IMR-90 (cell line): ENCODE data around the gene SPSB4. TPM values are rescaled to one million over a fixed set of nuclear protein-coding genes. Genes with fewer than 3 reads are reported as not detected.

ENCODE experiments used
- ATAC-seq: fragments of 200-7000 bp; cut with Tn5 transposase; 2 replicates; pipeline ENCODE4 v1.9.1; 2020; ENCODE audit warnings: low read depth, mild to moderate bottlenecking, moderate library complexity
- BruUV-seq: library from RNA; stranded (reverse); fragments of 400-500 nt; replicated peaks from 2 replicates; lab custom pipeline; 2021; lab: Mats Ljungman, UMichigan
- CTCF ChIA-PET: fragments of 300-600 bp; formaldehyde crosslinking; extraction: SDS; loops from one replicate; lab custom pipeline; 2021; ENCODE audit warnings: antibody characterized with exemption; lab: Yijun Ruan, JAX
- POLR2A ChIA-PET: fragments of 300-600 bp; sonication (Branson Sonifier 250); formaldehyde crosslinking; loops from one replicate; lab custom pipeline; 2022; ENCODE audit warnings: antibody characterized with exemption; ENCODE audit not compliant: unreplicated experiment; lab: Charles Lee
- DNase-seq: peaks from one replicate; pipeline ENCODE4 v3.0.0; 2013
- H2AFZ ChIP-seq: replicated peaks from 2 replicates; pipeline ENCODE3; 2013; ENCODE audit warnings: low read length, mild to moderate bottlenecking; ENCODE audit not compliant: poor library complexity
- H2AK5ac ChIP-seq: 2 replicates; pipeline ENCODE4 v1.6.1; 2013; ENCODE audit warnings: low read depth, low read length, inconsistent platforms
- H2AK9ac ChIP-seq: replicated peaks from 2 replicates; pipeline ENCODE3; 2013; ENCODE audit warnings: mild to moderate bottlenecking, low read depth, low read length, moderate library complexity; ENCODE audit not compliant: poor library complexity
- H2BK120ac ChIP-seq: 2 replicates; pipeline ENCODE4 v1.6.1; 2013; ENCODE audit warnings: low read depth, low read length, inconsistent platforms
- H2BK15ac ChIP-seq: 3 replicates; pipeline ENCODE4 v1.6.1; 2013; ENCODE audit warnings: low read depth, low read length, inconsistent platforms
- H2BK20ac ChIP-seq: 2 replicates; pipeline ENCODE4 v1.6.1; 2013; ENCODE audit warnings: low read depth, mild to moderate bottlenecking, inconsistent platforms, low read length, moderate library complexity
- H2BK5ac ChIP-seq: 2 replicates; pipeline ENCODE4 v1.6.1; 2013; ENCODE audit warnings: mild to moderate bottlenecking, low read depth, low read length, inconsistent platforms; ENCODE audit not compliant: poor library complexity, severe bottlenecking
- H3K14ac ChIP-seq: replicated peaks from 2 replicates; pipeline ENCODE4 v1.6.1; 2013; ENCODE audit warnings: low read depth, low read length, inconsistent platforms
- H3K18ac ChIP-seq: 2 replicates; pipeline ENCODE4 v1.6.1; 2013; ENCODE audit warnings: low read depth, low read length, control low read depth
- H3K23ac ChIP-seq: 2 replicates; pipeline ENCODE4 v1.6.1; 2013; ENCODE audit warnings: low read depth, low read length, inconsistent platforms
- H3K27ac ChIP-seq: 2 replicates; pipeline ENCODE4 v1.5.1; 2013; ENCODE audit warnings: mild to moderate bottlenecking, control low read depth, low read length; ENCODE audit not compliant: insufficient read depth
- H3K27me3 ChIP-seq: 2 replicates; pipeline ENCODE4 v1.6.1; 2013; ENCODE audit warnings: low read length; ENCODE audit not compliant: control insufficient read depth, insufficient read depth
- H3K36me3 ChIP-seq: 2 replicates; pipeline ENCODE4 v1.6.1; 2013; ENCODE audit warnings: low read length, mixed read lengths; ENCODE audit not compliant: control insufficient read depth, insufficient read depth
- H3K4ac ChIP-seq: 2 replicates; pipeline ENCODE4 v1.6.1; 2013; ENCODE audit warnings: low read depth, low read length, inconsistent platforms
- H3K4me1 ChIP-seq: 2 replicates; pipeline ENCODE4 v1.6.1; 2013; ENCODE audit warnings: low read length, mixed read lengths; ENCODE audit not compliant: control insufficient read depth, insufficient read depth
- H3K4me2 ChIP-seq: 2 replicates; pipeline ENCODE4 v1.6.1; 2013; ENCODE audit warnings: low read depth, mild to moderate bottlenecking, control low read depth, low read length, moderate library complexity
- H3K4me3 ChIP-seq: 2 replicates; pipeline ENCODE4 v1.5.1; 2013; ENCODE audit warnings: low read depth, mild to moderate bottlenecking, control low read depth, low read length, moderate library complexity; ENCODE audit not compliant: insufficient read depth
- H3K56ac ChIP-seq: 2 replicates; pipeline ENCODE4 v1.6.1; 2013; ENCODE audit warnings: low read length, inconsistent platforms; ENCODE audit not compliant: insufficient read depth; ENCODE audit errors: extremely low read depth
- H3K79me1 ChIP-seq, 2 experiments: 2 replicates each; pipeline ENCODE4 v1.6.1; 2013; ENCODE audit warnings: low read length in 2 of 2, inconsistent platforms in 1 of 2, low read depth in 1 of 2
- H3K9ac ChIP-seq: 2 replicates; pipeline ENCODE4 v1.6.1; 2013; ENCODE audit warnings: low read depth, low read length, control low read depth
- H3K9me1 ChIP-seq: 2 replicates; pipeline ENCODE4 v1.6.1; 2013; ENCODE audit warnings: low read length, inconsistent platforms; ENCODE audit not compliant: insufficient read depth
- H3K9me3 ChIP-seq: 2 replicates; pipeline ENCODE4 v1.6.1; 2013; ENCODE audit warnings: low read length; ENCODE audit not compliant: control insufficient read depth, insufficient read depth
- H4K20me1 ChIP-seq: 2 replicates; pipeline ENCODE4 v1.6.1; 2013; ENCODE audit warnings: low read length, inconsistent platforms; ENCODE audit not compliant: insufficient read depth
- H4K5ac ChIP-seq: 2 replicates; pipeline ENCODE4 v1.6.1; 2013; ENCODE audit warnings: mild to moderate bottlenecking, low read depth, low read length, control low read depth
- H4K8ac ChIP-seq, 2 experiments: 2 replicates each; pipeline ENCODE4 v1.6.1; 2013; ENCODE audit warnings: low read depth in 2 of 2, low read length in 2 of 2, control low read depth in 1 of 2, inconsistent platforms in 1 of 2
- H4K91ac ChIP-seq: 2 replicates; pipeline ENCODE4 v1.6.1; 2013; ENCODE audit warnings: low read depth, low read length, inconsistent platforms; ENCODE audit not compliant: insufficient read depth
- CEBPB ChIP-seq: IDR thresholded peaks from 2 replicates; pipeline ENCODE4 v1.6.1; 2012; ENCODE audit warnings: low read depth, low read length, improper control_type of control experiment
- MAFK ChIP-seq: IDR thresholded peaks from 2 replicates; pipeline ENCODE4 v1.6.1; 2012; ENCODE audit warnings: low read depth, low read length, improper control_type of control experiment
- MAZ ChIP-seq: IDR thresholded peaks from 2 replicates; pipeline ENCODE4 v1.6.1; 2012; ENCODE audit warnings: low read depth, mild to moderate bottlenecking, low read length, improper control_type of control experiment, moderate library complexity, borderline replicate concordance
- MXI1 ChIP-seq: IDR thresholded peaks from 2 replicates; pipeline ENCODE4 v1.6.1; 2012; ENCODE audit warnings: low read depth, mild to moderate bottlenecking, low read length, moderate library complexity, borderline replicate concordance
- RAD21 ChIP-seq: IDR thresholded peaks from 2 replicates; pipeline ENCODE4 v1.6.1; 2012; ENCODE audit warnings: low read length, improper control_type of control experiment
- RCOR1 ChIP-seq: IDR thresholded peaks from 2 replicates; pipeline ENCODE4 v1.6.1; 2012; ENCODE audit warnings: mild to moderate bottlenecking, low read length, improper control_type of control experiment; ENCODE audit not compliant: insufficient replicate concordance
- RFX5 ChIP-seq: IDR thresholded peaks from 2 replicates; pipeline ENCODE4 v1.8.0; 2012; ENCODE audit warnings: low read depth, mild to moderate bottlenecking, low read length, moderate library complexity
- SMC3 ChIP-seq: fragments of 150-350 bp; IDR thresholded peaks from 2 replicates; pipeline ENCODE4 v1.6.1; 2016; ENCODE audit warnings: low read depth, mild to moderate bottlenecking, antibody characterized with exemption, low read length, moderate library complexity
- WGBS, 2 experiments: methylation state at CpG; one replicate each; pipeline versions ENCODE4 v1.1.5 to v1.1.7; 2013; ENCODE audit warnings: missing lambda C conversion rate in 2 of 2; ENCODE audit not compliant: insufficient read length in 1 of 2; ENCODE audit errors: extremely low coverage in 2 of 2; 5-methylcytosine and 5-hydroxymethylcytosine counted together
- dilution Hi-C: fragments of 300-500 bp; cut with HindIII; formaldehyde crosslinking; loops from one replicate; pipeline ENCODE4 v1.14.3; 2018; ENCODE audit warnings: low sequenced_read_pairs; ENCODE audit not compliant: unreplicated experiment
- in situ Hi-C: fragments of 300-500 bp; cut with MboI; formaldehyde crosslinking; loops from 3 replicates; pipeline ENCODE4 v1.14.3; 2019; ENCODE audit warnings: low sequenced_read_pairs, inconsistent platforms, mixed read lengths
- intact Hi-C: fragments of 100-400 bp; cut with micrococcal nuclease; formaldehyde crosslinking; loops from 2 replicates; pipeline ENCODE4 v1.10.0; 2022
- polyA plus RNA-seq, 3 experiments: library from polyadenylated mRNA; depleted of rRNA; stranded (reverse); fragments of >200 nt; gene quantifications; 2 replicates each; pipeline ENCODE4 v1.2.3, GENCODE V29; 2012; ENCODE audit warnings: low replicate concordance in 1 of 3
- total RNA-seq: library from RNA; depleted of rRNA; stranded (reverse); fragments of >200 nt; gene quantifications from 2 replicates; pipeline ENCODE4 v1.2.3, GENCODE V29; 2012

SPSB4 gene
- total and polyA plus RNA-seq, 2 of the 4 experiments (the other 2 are of a cell fraction) = not detected

DNA sequence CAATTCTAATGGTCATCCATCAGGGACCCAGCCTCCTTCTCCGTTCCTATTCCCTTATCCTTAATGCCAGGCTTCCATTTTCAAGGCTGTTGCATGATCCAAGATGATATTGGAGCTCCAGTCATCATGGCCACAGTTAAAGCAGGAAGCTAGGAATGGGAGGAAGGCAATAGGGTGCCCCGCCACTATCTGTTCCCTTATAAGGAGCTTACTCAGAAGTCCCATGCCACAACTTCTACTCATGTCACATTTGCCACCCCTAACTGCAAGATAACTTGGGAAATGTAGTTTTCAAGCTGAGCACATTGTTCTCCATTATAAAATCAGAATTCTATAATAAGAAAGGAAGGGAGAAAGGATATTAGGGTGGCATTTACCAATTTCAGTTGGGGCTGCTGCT, 38.6 kb upstream of the SPSB4 start:
- H2BK20ac ChIP-seq = no peak overlapping the region
- no peaks in the 10 kb centered on the region for H3K9me3 ChIP-seq
- no peaks in the 10 kb centered on the region for H4K20me1 ChIP-seq
- intact Hi-C loops (no loop called here), dilution Hi-C loops (no loop called here), in situ Hi-C loops (no loop called here)
- H2AK9ac ChIP-seq = no peak overlapping the region
- no peak overlapping the region for H4K8ac ChIP-seq
- CTCF ChIA-PET = interaction anchor here (1.0 to 2.1 kb wide), 3 partner anchors 12 to 103 kb away, joined by 3 to 16 read pairs (median 3); no protein-coding TSS in a partner anchor
- POLR2A ChIA-PET = no interaction called here
- H3K23ac ChIP-seq = no peak overlapping the region
- H3K4ac ChIP-seq = no peak overlapping the region
- no peak overlapping the region for H2AFZ ChIP-seq
- H3K4me3 ChIP-seq = no peak overlapping the region
- H4K91ac ChIP-seq = no peak overlapping the region
- TF ChIP-seq CEBPB (no peak), MAZ (no peak), RFX5 (no peak), MAFK (no peak), RAD21 (no peak), RCOR1 (no peak), SMC3 (no peak), MXI1 (no peak)
- no peak overlapping the region for H3K18ac ChIP-seq
- no peak overlapping the region for H3K4me2 ChIP-seq
- H2BK15ac ChIP-seq = no peak overlapping the region
- no peaks in the 10 kb centered on the region for H3K79me1 ChIP-seq
- H3K9ac ChIP-seq = no peak overlapping the region
- no TSS peak for BruUV-seq
- no peak overlapping the region for H4K5ac ChIP-seq
- H3K9me1 ChIP-seq = no peaks in the 10 kb centered on the region
- H3K27ac ChIP-seq = no peak overlapping the region
- no peak overlapping the region for H2AK5ac ChIP-seq
- H2BK120ac ChIP-seq = no peak overlapping the region
- no peaks in the 10 kb centered on the region for H3K36me3 ChIP-seq
- H3K56ac ChIP-seq = no peak overlapping the region
- no peak overlapping the region for H2BK5ac ChIP-seq
- H3K14ac ChIP-seq = no peak overlapping the region
- H3K4me1 ChIP-seq = no peaks in the 10 kb centered on the region
- peaks cover 7% of the 10 kb centered on the region for H3K27me3 ChIP-seq
- ATAC-seq = no peak
- no peak for DNase-seq
- no CpG with 5 or more reads among the region's 2 CpGs for WGBS, 2 experiments
